BJ (cell line): ENCODE data around the gene ARID1A. TPM values are rescaled to one million over a fixed set of nuclear protein-coding genes. Genes with fewer than 3 reads are reported as not detected.
"Not testable (repeated sequence)": the region's sequence is repeated elsewhere in the genome, so short reads cannot be mapped to it uniquely, and the experiment has no call there.

Experiments
- CTCF ChIA-PET: fragments of 350-600 bp; formaldehyde crosslinking; extraction: SDS; loops from one replicate; lab custom pipeline; 2021; ENCODE audit warnings: antibody characterized with exemption, inconsistent platforms; lab: Yijun Ruan, JAX
- POLR2A ChIA-PET: fragments of 300-600 bp; sonication (Branson Sonifier 250); formaldehyde crosslinking; extraction: SDS; loops from one replicate; lab custom pipeline; 2021; ENCODE audit warnings: antibody characterized with exemption; lab: Charles Lee
- DNase-seq: peaks from one replicate; pipeline ENCODE4 v3.0.0-alpha.2; 2011; ENCODE audit warnings: low read depth
- H3K27me3 ChIP-seq: 2 replicates; pipeline ENCODE4 v1.6.0; 2011; ENCODE audit warnings: low read length; ENCODE audit not compliant: control insufficient read depth, insufficient read depth
- H3K36me3 ChIP-seq: 2 replicates; pipeline ENCODE4 v1.5.1; 2011; ENCODE audit warnings: low read length; ENCODE audit not compliant: control insufficient read depth, insufficient read depth
- H3K4me3 ChIP-seq: 2 replicates; pipeline ENCODE4 v1.5.1; 2011; ENCODE audit warnings: low read depth, mild to moderate bottlenecking, control low read depth, low read length
- polyA plus RNA-seq: library from polyadenylated mRNA; depleted of rRNA; stranded (reverse); fragments of >200 nt; gene quantifications from 2 replicates; pipeline ENCODE4 v1.2.3, GENCODE V29; 2011
- TF ChIP-seq, protein P1 (sequence below): IDR thresholded peaks from 2 replicates; pipeline ENCODE4 v1.5.1; 2011; ENCODE audit warnings: low read depth, mild to moderate bottlenecking, control low read depth, inconsistent platforms, low read length, moderate library complexity; ENCODE audit not compliant: insufficient read depth

ARID1A gene
- polyA plus RNA-seq, 1 experiment: 16.0 TPM

DNA sequence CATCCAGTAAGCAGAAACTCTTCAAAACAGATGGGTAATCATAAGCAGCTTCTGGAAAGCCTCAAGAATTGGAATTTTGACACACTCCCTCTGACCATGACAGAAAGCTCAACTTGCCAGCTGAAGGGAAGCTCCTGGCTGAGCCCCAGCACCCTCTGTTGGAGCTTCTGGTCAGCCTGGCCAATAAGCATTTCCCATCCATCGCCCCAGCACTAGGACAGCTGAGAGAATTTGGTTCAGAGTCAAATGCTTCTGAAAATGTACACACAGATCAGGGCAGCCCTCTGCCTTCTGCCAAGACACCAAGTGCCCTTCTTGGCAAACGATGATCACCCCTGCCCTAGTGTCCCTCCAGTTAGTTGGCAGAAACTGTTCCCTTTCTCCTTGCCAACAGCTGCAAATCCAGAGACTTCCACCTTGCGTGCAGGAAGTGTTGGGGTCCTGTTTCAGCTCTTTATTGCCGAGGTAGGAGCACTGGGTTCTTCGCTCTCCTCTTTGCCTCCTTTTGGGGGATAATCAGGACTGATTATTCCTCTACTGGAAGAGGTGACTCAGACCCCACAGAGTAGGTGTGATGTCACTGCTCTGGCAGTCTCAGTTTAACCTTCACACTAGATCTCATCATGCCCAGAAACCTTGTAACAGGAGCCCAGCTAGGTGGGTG, 103.8 kb downstream of the ARID1A start:
- Histone ChIP-seq H3K27me3 (no peaks in the 10 kb centered on the region), H3K4me3 (no peak overlapping the region), H3K36me3 (peaks cover 5% of the 10 kb centered on the region)
- ChIA-PET POLR2A (interaction anchor here (0.9 kb wide), 1 partner anchor 91 kb away, joined by 3 read pairs; the partner anchor contains the start of gene GPN2), CTCF (interaction anchor here (0.7 to 4.6 kb wide), 11 partner anchors 10 to 260 kb away, joined by 3 to 33 read pairs (median 4); partner anchors contain the start of gene PIGV)
- no peak for DNase-seq
- TF ChIP-seq, protein P1, sequence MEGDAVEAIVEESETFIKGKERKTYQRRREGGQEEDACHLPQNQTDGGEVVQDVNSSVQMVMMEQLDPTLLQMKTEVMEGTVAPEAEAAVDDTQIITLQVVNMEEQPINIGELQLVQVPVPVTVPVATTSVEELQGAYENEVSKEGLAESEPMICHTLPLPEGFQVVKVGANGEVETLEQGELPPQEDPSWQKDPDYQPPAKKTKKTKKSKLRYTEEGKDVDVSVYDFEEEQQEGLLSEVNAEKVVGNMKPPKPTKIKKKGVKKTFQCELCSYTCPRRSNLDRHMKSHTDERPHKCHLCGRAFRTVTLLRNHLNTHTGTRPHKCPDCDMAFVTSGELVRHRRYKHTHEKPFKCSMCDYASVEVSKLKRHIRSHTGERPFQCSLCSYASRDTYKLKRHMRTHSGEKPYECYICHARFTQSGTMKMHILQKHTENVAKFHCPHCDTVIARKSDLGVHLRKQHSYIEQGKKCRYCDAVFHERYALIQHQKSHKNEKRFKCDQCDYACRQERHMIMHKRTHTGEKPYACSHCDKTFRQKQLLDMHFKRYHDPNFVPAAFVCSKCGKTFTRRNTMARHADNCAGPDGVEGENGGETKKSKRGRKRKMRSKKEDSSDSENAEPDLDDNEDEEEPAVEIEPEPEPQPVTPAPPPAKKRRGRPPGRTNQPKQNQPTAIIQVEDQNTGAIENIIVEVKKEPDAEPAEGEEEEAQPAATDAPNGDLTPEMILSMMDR: 0 out of 2 replicates have a peak, but pooled peaks have one; percentile 7

DNA sequence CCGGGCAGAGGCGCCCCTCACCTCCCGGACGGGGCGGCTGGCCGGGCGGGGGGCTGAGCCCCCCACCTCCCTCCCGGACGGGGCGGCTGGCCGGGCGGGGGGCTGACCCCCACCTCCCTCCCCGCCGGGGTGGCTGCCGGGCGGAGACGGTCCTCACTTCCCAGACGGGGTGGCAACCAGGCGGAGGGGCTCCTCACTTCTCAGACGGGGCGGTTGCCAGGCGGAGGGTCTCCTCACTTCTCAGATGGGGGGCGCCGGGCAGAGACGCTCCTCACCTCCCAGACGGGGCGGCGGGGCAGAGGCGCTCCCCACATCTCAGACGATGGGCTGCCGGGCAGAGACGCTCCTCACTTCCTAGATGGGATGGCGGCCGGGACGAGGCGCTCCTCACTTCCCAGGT, 108.1 kb downstream of the ARID1A start:
- DNase-seq, POLR2A ChIA-PET, CTCF ChIA-PET, H3K36me3 ChIP-seq, H3K4me3 ChIP-seq, H3K27me3 ChIP-seq: not testable (repeated sequence)

DNA sequence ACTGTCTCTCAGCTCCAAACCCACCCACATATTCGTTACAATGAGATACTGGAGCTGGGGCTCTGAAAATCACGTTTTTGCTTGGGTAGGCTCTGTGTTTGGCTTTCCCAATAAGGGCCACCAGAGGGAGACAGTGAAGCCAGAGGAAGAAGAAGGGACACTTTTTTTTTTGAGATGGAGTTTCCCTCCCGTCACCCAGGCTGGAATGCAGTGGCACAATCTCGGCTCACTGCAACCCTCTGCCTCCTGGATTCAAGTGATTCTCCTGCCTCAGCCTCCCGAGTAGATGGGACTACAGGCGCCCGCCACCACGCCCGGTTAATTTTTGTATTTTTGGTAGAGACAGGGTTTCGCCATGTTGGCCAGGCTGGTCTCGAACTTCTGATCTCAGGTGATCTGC, 114.3 kb downstream of the ARID1A start:
- H3K36me3 ChIP-seq, H3K27me3 ChIP-seq, POLR2A ChIA-PET, DNase-seq, H3K4me3 ChIP-seq: not testable (repeated sequence)
- TF ChIP-seq, protein P1: peak; percentile 83
- CTCF ChIA-PET: interaction anchor here (0.6 to 4.5 kb wide), 23 partner anchors 10 to 665 kb away, joined by 3 to 54 read pairs (median 4); partner anchors contain the start of genes GPN2 and ZDHHC18

DNA sequence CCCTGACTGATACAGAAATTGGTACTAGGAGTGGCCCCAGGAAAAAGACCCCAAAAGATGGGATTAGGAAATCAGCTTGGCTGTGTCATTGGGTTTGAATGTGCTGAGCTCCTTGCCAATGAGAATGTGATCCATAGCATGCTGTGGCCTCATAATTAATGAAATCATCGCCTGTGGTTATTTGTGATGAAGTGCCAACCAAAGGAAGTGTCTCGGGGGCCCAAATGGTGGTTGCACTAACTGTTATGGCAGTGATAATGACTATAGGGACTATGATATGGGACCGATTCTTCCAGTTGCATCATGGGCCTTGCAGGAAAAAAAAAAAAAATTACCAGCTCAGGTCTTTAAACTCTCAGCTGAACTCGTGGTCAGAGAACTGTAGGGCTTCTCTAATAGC, 115.2 kb downstream of the ARID1A start:
- Histone ChIP-seq H3K36me3 (no peaks in the 10 kb centered on the region), H3K4me3 (no peak overlapping the region), H3K27me3 (no peaks in the 10 kb centered on the region)
- CTCF ChIA-PET: interaction anchor here (0.8 to 4.5 kb wide), 12 partner anchors 9 to 209 kb away, joined by 3 to 54 read pairs (median 6); partner anchors contain the start of gene ZDHHC18
- no peak for DNase-seq
- POLR2A ChIA-PET: interaction anchor here (0.6 kb wide), 1 partner anchor 332 kb away, joined by 5 read pairs; no protein-coding TSS in a partner anchor
- TF ChIP-seq, protein P1: no peak

DNA sequence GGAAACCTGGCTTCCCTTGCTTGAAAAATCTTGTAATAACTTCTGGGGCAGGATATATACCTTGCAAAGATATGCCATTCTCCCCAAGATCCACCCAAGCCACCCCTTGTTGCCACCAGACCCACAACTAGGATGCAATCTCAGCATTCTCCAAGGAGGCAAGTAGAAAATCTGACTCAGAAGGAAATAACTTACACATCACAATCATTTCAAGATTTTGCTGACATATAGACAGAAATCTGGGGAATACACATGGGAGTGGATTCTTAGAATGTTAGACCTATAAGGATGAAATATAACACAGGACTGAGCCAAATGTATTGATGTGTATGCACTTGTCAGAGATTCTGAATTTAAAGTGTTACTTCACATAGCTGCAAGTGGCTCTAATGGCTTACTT, 115.9 kb downstream of the ARID1A start:
- POLR2A ChIA-PET: interaction anchor here (0.6 kb wide), 1 partner anchor 332 kb away, joined by 5 read pairs; no protein-coding TSS in a partner anchor
- Histone ChIP-seq H3K36me3 (no peaks in the 10 kb centered on the region), H3K4me3 (no peak overlapping the region), H3K27me3 (no peaks in the 10 kb centered on the region)
- CTCF ChIA-PET: interaction anchor here (0.6 to 4.5 kb wide), 13 partner anchors 9 to 312 kb away, joined by 3 to 54 read pairs (median 5); partner anchors contain the start of gene ZDHHC18
- no peak for DNase-seq
- TF ChIP-seq, protein P1: no peak
